Keratinocyte (primary cell): Measurements from ENCODE around the gene PXDN. TPM values are rescaled to one million over a fixed set of nuclear protein-coding genes. Genes with fewer than 3 reads are reported as not detected.

Experiments
- DNase-seq: peaks from one replicate; pipeline ENCODE4 v3.0.0-alpha.2; 2011; ENCODE audit warnings: low read depth, missing footprints, low spot score
- FAIRE-seq: peaks from 2 replicates; lab custom pipeline; 2011; peaks lifted over from hg19 to GRCh38; lab: Jason Lieb, UNC
- H2AFZ ChIP-seq: 2 replicates; pipeline ENCODE4 v1.6.0; 2012; ENCODE audit warnings: low read length, control low read depth, inconsistent platforms; ENCODE audit not compliant: control insufficient read depth
- H3K27ac ChIP-seq: 2 replicates; pipeline ENCODE4 v1.5.1; 2011; ENCODE audit warnings: low read length; ENCODE audit not compliant: control insufficient read depth, insufficient read depth
- H3K27me3 ChIP-seq: 3 replicates; pipeline ENCODE4 v1.6.0; 2011; ENCODE audit warnings: low read length; ENCODE audit not compliant: control insufficient read depth, insufficient read depth; ENCODE audit errors: extremely low read depth
- H3K36me3 ChIP-seq, 2 experiments: 2 replicates in 1 of 2; 3 replicates in 1 of 2; pipeline ENCODE4 v1.5.1; 2011; ENCODE audit warnings: low read length in 2 of 2, mild to moderate bottlenecking in 1 of 2; ENCODE audit not compliant: control insufficient read depth in 2 of 2, insufficient read depth in 2 of 2; ENCODE audit errors: extremely low read depth in 1 of 2
- H3K4me1 ChIP-seq: 3 replicates; pipeline ENCODE4 v1.5.1; 2011; ENCODE audit warnings: low read length; ENCODE audit not compliant: control insufficient read depth, insufficient read depth; ENCODE audit errors: extremely low read depth
- H3K4me2 ChIP-seq: 3 replicates; pipeline ENCODE4 v1.6.0; 2011; ENCODE audit warnings: low read depth, low read length; ENCODE audit not compliant: control insufficient read depth, insufficient read depth; ENCODE audit errors: extremely low read depth
- H3K4me3 ChIP-seq, 3 experiments: fragments of 200-600 bp in 1 of 3; sonication (generic) in 1 of 3; 2 replicates in 2 of 3; 3 replicates in 1 of 3; pipeline ENCODE4 v1.5.1; 2011 to 2016; ENCODE audit warnings: low read length in 3 of 3, mild to moderate bottlenecking in 3 of 3, control low read depth in 2 of 3, inconsistent platforms in 1 of 3, low read depth in 1 of 3, mixed read lengths in 1 of 3, mixed run types in 1 of 3, moderate library complexity in 1 of 3; ENCODE audit not compliant: control insufficient read depth in 2 of 3, insufficient read depth in 2 of 3; ENCODE audit errors: extremely low read depth in 1 of 3
- H3K79me2 ChIP-seq: 2 replicates; pipeline ENCODE4 v1.6.0; 2012; ENCODE audit warnings: low read length; ENCODE audit not compliant: control insufficient read depth, insufficient read depth
- H3K9ac ChIP-seq: 3 replicates; pipeline ENCODE4 v1.6.0; 2011; ENCODE audit warnings: low read length; ENCODE audit not compliant: control insufficient read depth, insufficient read depth; ENCODE audit errors: extremely low read depth
- H3K9me1 ChIP-seq: 3 replicates; pipeline ENCODE4 v1.6.0; 2011; ENCODE audit warnings: low read length; ENCODE audit not compliant: control insufficient read depth, insufficient read depth; ENCODE audit errors: extremely low read depth
- H3K9me3 ChIP-seq: 2 replicates; pipeline ENCODE4 v1.5.1; 2012; ENCODE audit warnings: low read depth, low read length; ENCODE audit not compliant: control insufficient read depth
- H4K20me1 ChIP-seq: 3 replicates; pipeline ENCODE4 v1.6.0; 2011; ENCODE audit warnings: low read length; ENCODE audit not compliant: control insufficient read depth, insufficient read depth; ENCODE audit errors: extremely low read depth
- CTCF ChIP-seq, 3 experiments: IDR thresholded peaks in 1 of 3; conservative IDR thresholded peaks in 1 of 3; optimal IDR thresholded peaks in 1 of 3; 2 replicates in 2 of 3; 3 replicates in 1 of 3; pipeline versions ENCODE3 to v1.5.1; 2011; ENCODE audit warnings: low read length in 3 of 3, mild to moderate bottlenecking in 3 of 3, moderate library complexity in 2 of 3, control low read depth in 1 of 3, inconsistent platforms in 1 of 3; ENCODE audit not compliant: insufficient read depth in 2 of 3; ENCODE audit errors: extremely low read depth in 1 of 3
- EZH2 ChIP-seq: IDR thresholded peaks from one replicate; pipeline ENCODE4 v1.6.1; 2012; ENCODE audit warnings: inconsistent platforms, mild to moderate bottlenecking, low read length, moderate library complexity
- dilution Hi-C: fragments of 300-500 bp; cut with MboI; formaldehyde crosslinking; loops from one replicate; pipeline ENCODE4 v1.7.0; 2020; ENCODE audit warnings: low sequenced_read_pairs; ENCODE audit not compliant: extremely low pct_ligation_motif_present
- polyA plus RNA-seq, 5 experiments: library from polyadenylated mRNA; depleted of rRNA in 3 of 5; stranded (reverse) in 3 of 5; stranded (forward) in 1 of 5; unstranded in 1 of 5; fragments of >200 nt; gene quantifications; 1 replicate in 1 of 5; 2 replicates in 3 of 5; 3 replicates in 1 of 5; pipeline versions ENCODE4 v1.2.1 to v1.2.3, GENCODE V29; 2011 to 2012; ENCODE audit warnings: missing spikeins in 2 of 5, low read depth in 1 of 5, low replicate concordance in 1 of 5

PXDN gene
- polyA plus RNA-seq, 1 donor (not counting 4 experiments of a cell fraction or from before 2014, with no cell fraction given) = 36.7 TPM

GRCh38 chr2:1705557-1706076, 38.7 kb downstream of the PXDN start:
- Histone ChIP-seq H2AFZ (no peak overlapping the region), H3K79me2 (peaks cover 41% of the 10 kb centered on the region), H4K20me1 (peaks cover 2% of the 10 kb centered on the region), H3K27me3 (no peaks in the 10 kb centered on the region), H3K4me3 (no peak overlapping the region), H3K4me1 (peaks cover 36% of the 10 kb centered on the region), H3K27ac (no peak overlapping the region), H3K9me3 (no peaks in the 10 kb centered on the region), H3K9ac (peak overlapping the region; percentile 37), H3K9me1 (no peaks in the 10 kb centered on the region), H3K4me2 (peak overlapping the region; percentile 12), H3K36me3 (peaks cover 0 to 2% of the 10 kb centered on the region in 2 experiments)
- DNase-seq (no peak), FAIRE-seq (no peak)
- dilution Hi-C loops = no loop called here
- no peak for TF ChIP-seq EZH2
- TF ChIP-seq CTCF (optimal IDR thresholded peaks at IDR 0.05 in 1 of 3, IDR thresholded peaks at IDR 0.05 in 1 of 3, conservative IDR thresholded peaks at IDR 0.05 in 1 of 3; ENCODE audit: extremely low read depth in 1 of 3, insufficient read depth in 2 of 3, low read length in 3 of 3) = no peak

- peak overlapping the region; percentile 22 for H3K27ac ChIP-seq
- H3K9ac ChIP-seq = peak overlapping the region; percentile 37
- H3K9me1 ChIP-seq = no peaks in the 10 kb centered on the region
- peaks cover 2% of the 10 kb centered on the region for H4K20me1 ChIP-seq
- H3K79me2 ChIP-seq = peaks cover 35% of the 10 kb centered on the region
- dilution Hi-C loops = no loop called here
- DNase-seq (peak; percentile 58), FAIRE-seq (peak; percentile 64)
- H3K27me3 ChIP-seq = no peaks in the 10 kb centered on the region
- H3K4me2 ChIP-seq = peak overlapping the region; percentile 12
- H3K4me1 ChIP-seq = peaks cover 36% of the 10 kb centered on the region
- H2AFZ ChIP-seq = no peak overlapping the region
- peaks cover 0 to 2% of the 10 kb centered on the region in 2 experiments for H3K36me3 ChIP-seq
- TF ChIP-seq EZH2 = no peak
- no peak for TF ChIP-seq CTCF (optimal IDR thresholded peaks at IDR 0.05 in 1 of 3, IDR thresholded peaks at IDR 0.05 in 1 of 3, conservative IDR thresholded peaks at IDR 0.05 in 1 of 3; ENCODE audit: extremely low read depth in 1 of 3, insufficient read depth in 2 of 3, low read length in 3 of 3)
- no peak overlapping the region for H3K4me3 ChIP-seq
- no peaks in the 10 kb centered on the region for H3K9me3 ChIP-seq
Observed at GRCh38 chr2:1704631-1705556, 39.4 kb downstream of the PXDN start.
